Measurements from ENCODE around the gene TFF2. TPM values are rescaled to one million over a fixed set of nuclear protein-coding genes. Genes with fewer than 3 reads are reported as not detected.

The TFF2 gene
- total and polyA plus RNA-seq, 2 of the 4 experiments (the other 2 are of a cell fraction): not detected

DNA sequence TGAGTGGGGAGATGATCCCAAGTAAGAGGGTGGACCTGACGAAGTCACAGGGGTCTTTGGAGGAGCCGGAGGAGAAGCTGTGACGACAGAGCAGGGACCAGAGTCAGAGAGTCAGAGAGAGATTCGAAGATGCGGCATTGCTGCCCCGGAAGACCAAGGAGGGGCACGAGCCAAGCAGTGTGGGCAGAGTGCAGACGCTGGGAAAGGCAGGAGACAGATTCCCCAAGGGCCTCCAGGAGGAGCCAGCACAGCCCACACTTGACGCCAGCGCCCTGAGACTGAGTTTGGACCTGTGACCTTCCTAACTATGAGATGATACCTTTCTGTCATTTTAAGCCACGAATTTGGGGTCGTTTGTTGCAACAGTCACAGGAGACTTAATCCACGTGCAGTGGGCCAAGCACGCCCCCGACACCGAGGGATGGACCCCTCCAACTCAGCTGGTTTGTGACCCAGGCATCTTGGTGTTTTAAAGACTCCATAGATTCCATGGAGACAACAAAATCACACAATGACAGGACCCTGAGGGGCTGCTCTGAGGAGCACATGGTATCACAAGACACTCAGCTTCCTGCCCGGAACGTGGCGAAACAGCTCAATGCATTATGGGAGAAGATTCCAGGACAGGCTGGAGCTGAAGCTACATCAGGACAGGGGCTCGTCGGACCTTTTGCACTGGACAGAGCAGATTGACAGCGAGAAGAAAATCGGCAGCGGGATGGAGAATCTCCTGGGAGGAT is 26.6 kb upstream of the TFF2 start:
- DNase-seq: no peak
- TF ChIP-seq, protein P1, sequence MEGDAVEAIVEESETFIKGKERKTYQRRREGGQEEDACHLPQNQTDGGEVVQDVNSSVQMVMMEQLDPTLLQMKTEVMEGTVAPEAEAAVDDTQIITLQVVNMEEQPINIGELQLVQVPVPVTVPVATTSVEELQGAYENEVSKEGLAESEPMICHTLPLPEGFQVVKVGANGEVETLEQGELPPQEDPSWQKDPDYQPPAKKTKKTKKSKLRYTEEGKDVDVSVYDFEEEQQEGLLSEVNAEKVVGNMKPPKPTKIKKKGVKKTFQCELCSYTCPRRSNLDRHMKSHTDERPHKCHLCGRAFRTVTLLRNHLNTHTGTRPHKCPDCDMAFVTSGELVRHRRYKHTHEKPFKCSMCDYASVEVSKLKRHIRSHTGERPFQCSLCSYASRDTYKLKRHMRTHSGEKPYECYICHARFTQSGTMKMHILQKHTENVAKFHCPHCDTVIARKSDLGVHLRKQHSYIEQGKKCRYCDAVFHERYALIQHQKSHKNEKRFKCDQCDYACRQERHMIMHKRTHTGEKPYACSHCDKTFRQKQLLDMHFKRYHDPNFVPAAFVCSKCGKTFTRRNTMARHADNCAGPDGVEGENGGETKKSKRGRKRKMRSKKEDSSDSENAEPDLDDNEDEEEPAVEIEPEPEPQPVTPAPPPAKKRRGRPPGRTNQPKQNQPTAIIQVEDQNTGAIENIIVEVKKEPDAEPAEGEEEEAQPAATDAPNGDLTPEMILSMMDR (conservative IDR thresholded peaks at IDR 0.05; ENCODE audit: low read depth, low read length): no peak
- TF ChIP-seq NFE2L2 (IDR thresholded peaks at IDR 0.05; ENCODE audit: low read depth, low read length) (no peak), FOS (IDR thresholded peaks at IDR 0.05; ENCODE audit: low read depth, low read length) (no peak), RAD21 (IDR thresholded peaks at IDR 0.05; ENCODE audit: low read length) (no peak)
- TF ChIP-seq, protein P2, sequence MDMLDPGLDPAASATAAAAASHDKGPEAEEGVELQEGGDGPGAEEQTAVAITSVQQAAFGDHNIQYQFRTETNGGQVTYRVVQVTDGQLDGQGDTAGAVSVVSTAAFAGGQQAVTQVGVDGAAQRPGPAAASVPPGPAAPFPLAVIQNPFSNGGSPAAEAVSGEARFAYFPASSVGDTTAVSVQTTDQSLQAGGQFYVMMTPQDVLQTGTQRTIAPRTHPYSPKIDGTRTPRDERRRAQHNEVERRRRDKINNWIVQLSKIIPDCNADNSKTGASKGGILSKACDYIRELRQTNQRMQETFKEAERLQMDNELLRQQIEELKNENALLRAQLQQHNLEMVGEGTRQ (IDR thresholded peaks at IDR 0.05; ENCODE audit: low read depth, low read length): no peak
- no peak overlapping the region for H3K14ac ChIP-seq (replicated peaks; ENCODE audit: low read depth, low read length)
- 68% methylated on average over 12 of the region's 24 CpGs; no CpG with 5 or more reads in 1 of the 2 experiments for WGBS, 2 experiments (ENCODE audit: extremely low coverage in 2 of 2, insufficient read length in 1 of 2)
- peaks cover 3% of the 10 kb centered on the region; the same call in 1 of the 2 replicates for H3K9me3 ChIP-seq (ENCODE audit: control insufficient read depth, insufficient read depth, low read length)
- BruUV-seq (replicated peaks): no TSS peak
- no peaks in the 10 kb centered on the region for H3K36me3 ChIP-seq (ENCODE audit: control insufficient read depth, insufficient read depth, low read length)
- no peaks in the 10 kb centered on the region for H3K9me1 ChIP-seq (ENCODE audit: insufficient read depth, low read length)
- H3K23ac ChIP-seq (ENCODE audit: low read depth, low read length): no peak overlapping the region
- peaks cover 29% of the 10 kb centered on the region; the same call in 1 of the 2 replicates for H3K27me3 ChIP-seq (ENCODE audit: control insufficient read depth, insufficient read depth, low read length)
- dilution Hi-C loops (cut with HindIII; ENCODE audit: low sequenced_read_pairs, unreplicated experiment) (no loop called here), intact Hi-C loops (cut with micrococcal nuclease) (no loop called here), in situ Hi-C loops (cut with MboI; ENCODE audit: low sequenced_read_pairs) (no loop called here)
- CTCF ChIA-PET: no interaction called here
- ATAC-seq (ENCODE audit: low read depth): no peak
- H3K18ac ChIP-seq (ENCODE audit: low read depth, low read length): no peak overlapping the region
- no peak overlapping the region for H3K4me3 ChIP-seq (ENCODE audit: insufficient read depth, low read depth, low read length)
- H2BK120ac ChIP-seq (ENCODE audit: low read depth, low read length): no peak overlapping the region
- no peak overlapping the region for H4K91ac ChIP-seq (ENCODE audit: insufficient read depth, low read depth, low read length)
- H3K4me1 ChIP-seq (ENCODE audit: control insufficient read depth, insufficient read depth, low read length): no peaks in the 10 kb centered on the region
- no peaks in the 10 kb centered on the region for H4K20me1 ChIP-seq (ENCODE audit: insufficient read depth, low read length)
- no peaks in the 10 kb centered on the region for H3K79me1 ChIP-seq (ENCODE audit: low read depth in 1 of 2, low read length in 2 of 2)
- H3K4me2 ChIP-seq (ENCODE audit: low read depth, low read length): no peak overlapping the region
- no peak overlapping the region for H2AFZ ChIP-seq (replicated peaks; ENCODE audit: low read length, poor library complexity)
- H3K9ac ChIP-seq (ENCODE audit: low read depth, low read length): no peak overlapping the region
- H2AK5ac ChIP-seq (ENCODE audit: low read depth, low read length): no peak overlapping the region
- no peak overlapping the region for H2BK15ac ChIP-seq (ENCODE audit: low read depth, low read length)
- no peak overlapping the region for H3K56ac ChIP-seq (ENCODE audit: extremely low read depth, insufficient read depth, low read length)
- H2AK9ac ChIP-seq (replicated peaks; ENCODE audit: low read depth, low read length, poor library complexity): no peak overlapping the region
- H2BK20ac ChIP-seq (ENCODE audit: low read depth, low read length): no peak overlapping the region
- POLR2A ChIA-PET (ENCODE audit: unreplicated experiment): no interaction called here
- no peak overlapping the region for H2BK5ac ChIP-seq (ENCODE audit: low read depth, low read length, poor library complexity, severe bottlenecking)
- H3K4ac ChIP-seq (ENCODE audit: low read depth, low read length): no peak overlapping the region
- H4K8ac ChIP-seq (ENCODE audit: low read depth in 2 of 2, low read length in 2 of 2): no peak overlapping the region
- H4K5ac ChIP-seq (ENCODE audit: low read depth, low read length): no peak overlapping the region
- no peak overlapping the region for H3K27ac ChIP-seq (ENCODE audit: insufficient read depth, low read length)
